Measurements from ENCODE around the gene CDT1.
"Not testable (repeated sequence)": the region's sequence is repeated elsewhere in the genome, so short reads cannot be mapped to it uniquely, and the experiment has no call there.

The CDT1 gene

DNA sequence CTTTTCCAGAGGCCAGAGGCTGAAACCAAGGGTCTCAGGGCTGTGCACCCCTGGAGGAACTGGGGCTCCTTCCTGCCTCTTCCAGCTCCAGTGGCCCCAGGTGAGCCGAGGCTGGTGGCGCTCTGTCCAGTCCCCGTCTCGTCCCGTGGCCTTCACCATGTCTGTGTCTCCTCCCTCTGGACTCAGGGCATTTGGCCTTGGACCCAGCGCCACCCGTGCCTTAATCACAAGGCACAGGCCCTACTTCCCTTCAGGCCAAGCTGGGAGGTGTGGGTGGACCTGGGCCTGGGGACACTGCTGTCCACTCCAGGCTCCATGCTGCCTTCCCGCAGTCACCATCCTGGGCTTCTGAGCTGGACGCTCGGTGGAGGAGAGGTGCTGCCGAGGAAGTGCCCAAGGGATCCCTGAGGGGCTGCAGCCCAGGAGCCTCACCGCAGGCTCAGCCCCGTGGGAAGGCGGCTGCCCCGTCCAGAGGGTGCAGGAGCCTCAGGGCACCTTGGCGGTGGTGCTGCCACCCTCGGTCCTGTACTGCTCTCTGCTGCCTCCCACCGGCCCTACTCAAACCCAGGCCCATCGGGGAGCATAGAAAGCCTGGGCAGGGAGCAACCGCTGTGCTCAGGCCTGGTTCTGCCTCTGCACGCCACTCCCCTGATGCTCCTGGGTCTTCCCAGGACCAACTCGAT lies 17.7 kb downstream of the CDT1 start:
- TF ChIP-seq, protein P1, sequence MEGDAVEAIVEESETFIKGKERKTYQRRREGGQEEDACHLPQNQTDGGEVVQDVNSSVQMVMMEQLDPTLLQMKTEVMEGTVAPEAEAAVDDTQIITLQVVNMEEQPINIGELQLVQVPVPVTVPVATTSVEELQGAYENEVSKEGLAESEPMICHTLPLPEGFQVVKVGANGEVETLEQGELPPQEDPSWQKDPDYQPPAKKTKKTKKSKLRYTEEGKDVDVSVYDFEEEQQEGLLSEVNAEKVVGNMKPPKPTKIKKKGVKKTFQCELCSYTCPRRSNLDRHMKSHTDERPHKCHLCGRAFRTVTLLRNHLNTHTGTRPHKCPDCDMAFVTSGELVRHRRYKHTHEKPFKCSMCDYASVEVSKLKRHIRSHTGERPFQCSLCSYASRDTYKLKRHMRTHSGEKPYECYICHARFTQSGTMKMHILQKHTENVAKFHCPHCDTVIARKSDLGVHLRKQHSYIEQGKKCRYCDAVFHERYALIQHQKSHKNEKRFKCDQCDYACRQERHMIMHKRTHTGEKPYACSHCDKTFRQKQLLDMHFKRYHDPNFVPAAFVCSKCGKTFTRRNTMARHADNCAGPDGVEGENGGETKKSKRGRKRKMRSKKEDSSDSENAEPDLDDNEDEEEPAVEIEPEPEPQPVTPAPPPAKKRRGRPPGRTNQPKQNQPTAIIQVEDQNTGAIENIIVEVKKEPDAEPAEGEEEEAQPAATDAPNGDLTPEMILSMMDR (conservative IDR thresholded peaks at IDR 0.05) = no peak
- H3K27ac ChIP-seq = no peak overlapping the region

DNA sequence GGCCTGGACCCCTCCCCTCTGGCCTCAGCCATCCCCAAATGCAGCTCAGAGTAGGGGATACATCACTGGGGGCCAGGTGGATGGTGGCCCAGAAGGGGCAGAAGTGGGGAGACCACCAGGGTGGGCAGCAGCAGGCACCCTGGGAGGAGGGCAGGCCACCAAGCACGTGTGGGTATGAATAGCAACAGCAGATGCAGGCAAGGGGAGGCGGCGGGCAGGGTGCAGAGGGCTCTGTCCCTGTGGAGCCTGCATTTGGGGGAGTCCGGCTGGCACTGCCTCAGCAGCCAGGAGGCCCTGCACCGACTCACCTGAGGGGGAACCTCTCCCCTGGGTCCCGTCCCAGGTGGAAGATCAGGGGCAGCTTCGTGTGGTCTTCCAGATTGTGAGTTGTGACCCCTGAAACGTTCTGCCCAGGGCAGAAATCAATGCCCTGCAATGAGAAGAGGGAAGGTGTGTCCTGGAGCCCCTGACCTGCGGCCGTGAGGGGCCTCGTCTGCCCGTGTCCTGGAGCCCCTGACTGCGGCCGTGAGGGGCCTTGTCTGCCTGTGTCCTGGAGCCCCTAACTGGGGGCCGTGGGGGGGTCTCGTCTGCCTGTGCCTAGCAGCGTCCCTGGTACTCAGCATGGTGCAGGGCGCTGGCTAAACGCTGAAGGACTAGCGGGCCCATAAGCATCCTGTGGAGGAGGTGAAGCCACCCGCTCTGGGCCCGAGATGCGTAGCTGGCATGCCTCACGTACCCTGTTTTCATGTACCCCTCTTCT lies 18.9 kb downstream of the CDT1 start:
- no peak overlapping the region for H3K27ac ChIP-seq

DNA sequence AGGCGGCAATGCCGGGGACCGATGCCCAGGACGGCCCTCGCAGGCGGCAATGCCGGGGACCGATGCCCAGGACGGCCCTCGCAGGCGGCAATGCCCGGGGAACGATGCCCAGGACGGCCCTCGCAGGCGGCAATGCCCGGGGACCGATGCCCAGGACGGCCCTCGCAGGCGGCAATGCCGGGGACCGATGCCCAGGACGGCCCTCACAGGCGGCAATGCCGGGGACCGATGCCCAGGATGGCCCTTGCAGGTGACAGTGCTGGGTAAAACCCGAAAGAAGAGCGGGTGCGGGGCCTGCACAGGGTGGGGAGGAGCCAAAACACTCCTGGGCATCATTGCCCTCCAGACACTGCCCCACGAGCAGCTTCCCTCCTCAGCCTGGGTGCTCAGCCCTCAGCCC lies 20.1 kb downstream of the CDT1 start:
- not testable (repeated sequence) for H3K27ac ChIP-seq

More for the DNA sequence above, 18.9 kb downstream of the CDT1 start:
- TF ChIP-seq, protein P1 (conservative IDR thresholded peaks at IDR 0.05) = no peak

DNA sequence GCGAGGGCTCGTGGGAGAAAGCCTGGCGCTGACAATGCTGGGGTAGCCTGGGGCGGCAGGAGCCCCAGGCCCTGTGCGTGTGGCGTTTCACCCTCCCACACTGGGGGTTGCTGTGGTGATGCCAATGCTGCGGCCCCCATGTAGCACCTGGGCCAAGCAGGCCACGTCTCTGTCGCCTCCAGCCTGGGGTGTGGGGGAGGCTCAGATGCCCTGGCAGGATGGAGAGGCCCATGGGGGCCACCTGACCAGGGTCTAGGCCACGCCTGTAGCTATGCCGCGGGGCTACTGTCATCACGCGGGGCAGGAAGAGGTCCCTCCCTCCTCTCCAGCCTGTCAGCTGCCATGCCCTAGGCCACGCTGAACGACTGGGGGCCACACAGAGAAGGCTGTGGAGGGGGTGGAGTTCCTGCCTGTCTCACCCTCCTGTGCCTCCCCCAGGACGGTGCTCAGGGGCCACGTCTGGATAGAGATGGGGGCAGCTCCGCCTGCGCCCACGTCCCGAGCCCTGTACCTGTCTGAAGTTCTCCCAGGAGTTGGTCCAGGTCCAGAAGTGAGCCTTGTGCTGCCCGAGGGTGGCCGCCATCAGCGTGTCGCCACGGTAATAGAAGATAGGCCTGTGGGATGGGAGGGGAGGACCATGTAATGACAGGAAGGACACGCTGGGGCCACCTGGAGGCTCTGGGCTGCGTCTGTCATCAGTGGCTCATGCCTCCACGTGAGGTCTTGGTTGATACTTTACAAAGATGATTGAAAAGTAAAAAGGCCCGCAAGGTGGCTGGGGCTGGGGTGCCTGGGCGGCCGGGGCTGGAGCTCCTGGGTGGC lies 20.9 kb downstream of the CDT1 start:
- H3K27ac ChIP-seq = no peak overlapping the region
- TF ChIP-seq, protein P1 (conservative IDR thresholded peaks at IDR 0.05) = no peak

DNA sequence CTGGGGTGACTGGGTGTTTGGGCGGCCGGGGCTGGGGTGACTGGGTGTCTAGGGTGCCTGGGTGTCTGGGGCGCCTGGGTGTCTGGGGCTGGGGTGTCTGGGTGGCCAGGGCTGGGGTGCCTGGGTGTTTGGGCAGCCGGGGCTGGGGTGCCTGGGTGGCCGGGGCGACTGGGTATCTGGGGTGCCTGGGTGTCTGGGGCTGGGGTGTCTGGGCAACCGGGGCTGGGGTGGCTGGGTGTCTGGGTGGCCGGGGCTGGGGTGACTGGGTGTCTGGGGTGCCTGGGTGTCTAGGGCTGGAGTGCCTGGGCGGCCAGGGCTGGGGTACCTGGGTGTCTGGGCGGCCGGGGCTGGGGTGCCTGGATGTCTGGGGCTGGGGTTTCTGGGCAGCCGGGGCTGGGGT lies 21.6 kb downstream of the CDT1 start:
- H3K27ac ChIP-seq = no peak overlapping the region
- TF ChIP-seq, protein P1 (conservative IDR thresholded peaks at IDR 0.05) = no peak

DNA sequence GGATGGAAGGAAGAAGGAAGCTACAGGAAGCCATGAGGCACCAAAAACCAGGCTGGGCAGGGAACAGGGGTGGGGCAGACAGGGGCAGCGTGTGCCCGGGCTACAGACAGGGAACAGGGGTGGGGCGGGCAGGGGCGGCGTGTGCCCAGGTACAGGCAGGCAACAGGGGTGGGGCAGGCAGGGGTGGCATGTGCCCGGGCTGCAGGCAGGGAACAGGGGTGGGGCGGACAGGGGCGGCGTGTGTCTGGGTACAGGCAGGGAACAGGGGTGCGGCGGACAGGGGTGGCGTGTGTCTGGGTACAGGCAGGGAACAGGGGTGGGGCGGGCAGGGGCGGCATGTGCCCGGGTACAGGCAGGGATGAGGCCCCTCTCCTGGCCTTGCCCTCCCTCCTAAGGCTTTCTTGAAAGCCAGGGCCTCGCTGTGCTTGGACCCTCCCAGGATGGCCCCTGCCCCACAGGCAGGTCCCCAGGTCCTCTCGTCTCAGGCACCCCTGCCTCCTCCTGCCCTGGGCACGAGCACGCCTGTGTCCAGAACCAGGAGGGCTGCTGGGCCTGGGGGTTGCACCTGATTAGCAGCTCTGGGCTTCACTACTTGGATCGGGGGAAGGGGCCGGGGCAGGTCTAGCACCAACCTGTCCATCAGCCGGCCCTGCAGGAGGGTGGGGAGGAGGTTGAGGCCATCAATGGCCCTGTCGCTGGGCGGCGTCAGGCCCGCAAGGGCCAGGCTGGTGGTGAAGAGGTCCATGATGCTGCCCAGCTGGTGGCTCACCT lies 22.7 kb downstream of the CDT1 start:
- TF ChIP-seq, protein P1 (conservative IDR thresholded peaks at IDR 0.05) = no peak
- H3K27ac ChIP-seq = no peak overlapping the region

DNA sequence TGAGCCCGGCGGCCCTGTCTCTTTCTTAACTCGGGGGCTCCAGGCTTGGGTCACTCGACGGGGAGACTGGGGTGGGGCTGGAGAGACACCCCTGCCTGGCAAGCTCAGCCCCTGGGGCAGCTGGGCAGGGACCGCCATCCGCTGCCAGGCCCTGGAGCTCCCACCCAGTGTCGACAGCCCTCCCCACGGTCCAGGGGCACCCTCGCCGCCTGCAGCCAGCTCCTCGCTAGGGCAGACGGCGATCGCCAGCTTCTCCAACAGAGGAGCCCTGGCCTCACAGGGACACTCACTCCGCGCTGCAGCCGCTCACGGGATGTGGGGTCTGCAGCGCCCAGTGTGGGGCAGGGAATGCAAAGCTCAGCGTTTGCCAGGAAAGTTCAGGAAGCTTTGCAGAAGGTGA lies 24.1 kb downstream of the CDT1 start:
- TF ChIP-seq, protein P1 (conservative IDR thresholded peaks at IDR 0.05) = no peak
- no peak overlapping the region for H3K27ac ChIP-seq
